T-helper 17 cell (primary cell): ENCODE data around the gene MLLT10. TPM values are rescaled to one million over a fixed set of nuclear protein-coding genes. Genes with fewer than 3 reads are reported as not detected.

Experiments used
- ATAC-seq: fragments of 150-1000 bp; cut with Tn5 transposase; 2 replicates; pipeline ENCODE4 v1.10.0; 2021; ENCODE audit warnings: mild to moderate bottlenecking, moderate library complexity
- DNase-seq, 3 donors: peaks; one replicate each; pipeline versions ENCODE4 v3.0.0 to v3.0.0-alpha.2; 2020 to 2021
- H3K9me3 ChIP-seq: one replicate; pipeline ENCODE4 v1.7.0; 2013; ENCODE audit warnings: low read length, mild to moderate bottlenecking; ENCODE audit not compliant: control insufficient read depth, poor library complexity, severe bottlenecking
- H3K27ac Mint-ChIP-seq: one replicate; pipeline ENCODE4 v1.8.0; 2022; ENCODE audit warnings: mild to moderate bottlenecking, moderate library complexity, mixed read lengths
- H3K27me3 Mint-ChIP-seq: one replicate; pipeline ENCODE4 v1.8.0; 2022; ENCODE audit warnings: mixed read lengths
- H3K36me3 Mint-ChIP-seq: one replicate; pipeline ENCODE4 v1.8.0; 2022; ENCODE audit warnings: low read depth, mixed read lengths
- H3K4me1 Mint-ChIP-seq: one replicate; pipeline ENCODE4 v1.8.0; 2022; ENCODE audit warnings: mild to moderate bottlenecking, mixed read lengths
- H3K4me3 Mint-ChIP-seq: one replicate; pipeline ENCODE4 v1.8.0; 2022; ENCODE audit warnings: mild to moderate bottlenecking, moderate library complexity, mixed read lengths
- total RNA-seq, 4 donors: library from RNA in 2 of 4; stranded (reverse) in 2 of 4; gene quantifications; one replicate each; pipeline ENCODE4 v1.2.3 and lab custom pipeline; 2022 to 2026

MLLT10 gene
- total RNA-seq, 2 donors from 2014 or later: 68.6 to 72.0 TPM

GRCh38 chr10:21754410-21755011 lies 220.5 kb downstream of the MLLT10 start:
- no peaks in the 10 kb centered on the region for H3K9me3 ChIP-seq
- H3K27me3 Mint-ChIP-seq: no peaks in the 10 kb centered on the region
- DNase-seq: no peak
- no peak overlapping the region for H3K27ac Mint-ChIP-seq
- H3K4me3 Mint-ChIP-seq: no peak overlapping the region
- no peak for ATAC-seq
- H3K4me1 Mint-ChIP-seq: peaks cover 7% of the 10 kb centered on the region
- H3K36me3 Mint-ChIP-seq: peaks cover 2% of the 10 kb centered on the region

GRCh38 chr10:21756707-21757106 lies 222.7 kb downstream of the MLLT10 start:
- no peaks in the 10 kb centered on the region for H3K9me3 ChIP-seq
- Mint-ChIP-seq H3K27me3 (no peaks in the 10 kb centered on the region), H3K27ac (no peak overlapping the region), H3K36me3 (peaks cover 2% of the 10 kb centered on the region), H3K4me1 (no peaks in the 10 kb centered on the region), H3K4me3 (no peak overlapping the region)
- DNase-seq (no peak), ATAC-seq (no peak)

- DNase-seq (no peak), ATAC-seq (no peak)
- Mint-ChIP-seq H3K27ac (peak overlapping the region; percentile 16), H3K27me3 (no peaks in the 10 kb centered on the region), H3K36me3 (peaks cover 2% of the 10 kb centered on the region), H3K4me3 (no peak overlapping the region), H3K4me1 (no peaks in the 10 kb centered on the region)
- H3K9me3 ChIP-seq: no peaks in the 10 kb centered on the region
These were observed 223.3 kb downstream of the MLLT10 start for GRCh38 chr10:21757185-21757901.

- no peak for DNase-seq
- Mint-ChIP-seq H3K36me3 (peaks cover 2% of the 10 kb centered on the region), H3K27ac (peak overlapping the region; percentile 16), H3K27me3 (no peaks in the 10 kb centered on the region), H3K4me1 (no peaks in the 10 kb centered on the region), H3K4me3 (no peak overlapping the region)
- no peak for ATAC-seq
- no peaks in the 10 kb centered on the region for H3K9me3 ChIP-seq
These were observed 224.2 kb downstream of the MLLT10 start for GRCh38 chr10:21758239-21758638.

GRCh38 chr10:21758696-21759095 lies 224.7 kb downstream of the MLLT10 start:
- DNase-seq: no peak
- Mint-ChIP-seq H3K36me3 (peaks cover 2% of the 10 kb centered on the region), H3K27ac (no peak overlapping the region), H3K4me3 (no peak overlapping the region), H3K4me1 (no peaks in the 10 kb centered on the region), H3K27me3 (no peaks in the 10 kb centered on the region)
- H3K9me3 ChIP-seq: no peaks in the 10 kb centered on the region
- ATAC-seq: no peak

- DNase-seq: no peak
These were observed 225.2 kb downstream of the MLLT10 start for GRCh38 chr10:21759232-21759631.

GRCh38 chr10:21760332-21760731 lies 226.3 kb downstream of the MLLT10 start:
- H3K9me3 ChIP-seq: no peaks in the 10 kb centered on the region
- H3K4me1 Mint-ChIP-seq: peaks cover 6% of the 10 kb centered on the region
- H3K27me3 Mint-ChIP-seq: no peaks in the 10 kb centered on the region
- H3K27ac Mint-ChIP-seq: no peak overlapping the region
- DNase-seq (no peak), ATAC-seq (no peak)
- H3K4me3 Mint-ChIP-seq: no peak overlapping the region
- peaks cover 2% of the 10 kb centered on the region for H3K36me3 Mint-ChIP-seq

More at GRCh38 chr10:21759232-21759631, 225.2 kb downstream of the MLLT10 start:
- ATAC-seq: no peak
- Mint-ChIP-seq H3K4me1 (no peaks in the 10 kb centered on the region), H3K27ac (peak overlapping the region; percentile 14), H3K4me3 (no peak overlapping the region), H3K36me3 (peaks cover 2% of the 10 kb centered on the region), H3K27me3 (no peaks in the 10 kb centered on the region)
- H3K9me3 ChIP-seq: no peaks in the 10 kb centered on the region

- DNase-seq (no peak), ATAC-seq (peak; percentile 56)
- Mint-ChIP-seq H3K27me3 (no peaks in the 10 kb centered on the region), H3K4me3 (no peak overlapping the region), H3K36me3 (peaks cover 2% of the 10 kb centered on the region), H3K4me1 (peaks cover 6% of the 10 kb centered on the region), H3K27ac (peak overlapping the region; percentile 70)
- H3K9me3 ChIP-seq: no peaks in the 10 kb centered on the region
These were observed 230.6 kb downstream of the MLLT10 start for GRCh38 chr10:21764466-21765189.

GRCh38 chr10:21769041-21769440 lies 235.0 kb downstream of the MLLT10 start:
- no peak for ATAC-seq
- DNase-seq: no peak
- no peak overlapping the region for H3K4me3 Mint-ChIP-seq
- H3K9me3 ChIP-seq: no peaks in the 10 kb centered on the region
- peaks cover 2% of the 10 kb centered on the region for H3K36me3 Mint-ChIP-seq
- no peaks in the 10 kb centered on the region for H3K27me3 Mint-ChIP-seq
- H3K4me1 Mint-ChIP-seq: peaks cover 6% of the 10 kb centered on the region
- no peak overlapping the region for H3K27ac Mint-ChIP-seq

- no peak for ATAC-seq
- DNase-seq: no peak
- Mint-ChIP-seq H3K4me3 (no peak overlapping the region), H3K4me1 (no peaks in the 10 kb centered on the region), H3K27me3 (no peaks in the 10 kb centered on the region), H3K36me3 (peaks cover 2% of the 10 kb centered on the region), H3K27ac (peak overlapping the region; percentile 39)
- no peaks in the 10 kb centered on the region for H3K9me3 ChIP-seq
These were observed 237.2 kb downstream of the MLLT10 start for GRCh38 chr10:21771219-21771618.

- H3K9me3 ChIP-seq: no peaks in the 10 kb centered on the region
- Mint-ChIP-seq H3K27ac (no peak overlapping the region), H3K36me3 (no peaks in the 10 kb centered on the region), H3K4me1 (no peaks in the 10 kb centered on the region), H3K4me3 (no peak overlapping the region), H3K27me3 (no peaks in the 10 kb centered on the region)
- no peak for ATAC-seq
- no peak for DNase-seq
These were observed 242.9 kb downstream of the MLLT10 start for GRCh38 chr10:21776883-21777282.

- ATAC-seq (no peak), DNase-seq (no peak)
- Mint-ChIP-seq H3K27me3 (no peaks in the 10 kb centered on the region), H3K4me3 (no peak overlapping the region), H3K36me3 (peaks cover 4% of the 10 kb centered on the region), H3K27ac (no peak overlapping the region), H3K4me1 (peaks cover 3% of the 10 kb centered on the region)
- H3K9me3 ChIP-seq: no peaks in the 10 kb centered on the region
These were observed 257.2 kb downstream of the MLLT10 start for GRCh38 chr10:21791276-21791675.
